Sigmoid colon (tissue), 4 donors: ENCODE data around the gene GPR89A.
"Not testable (repeated sequence)": the region's sequence is repeated elsewhere in the genome, so short reads cannot be mapped to it uniquely, and the experiment has no call there.

ENCODE experiments used
- EP300 ChIP-seq, 4 donors: sonication (generic); formaldehyde crosslinking; IDR thresholded peaks; one replicate each; pipeline ENCODE4 v1.6.1; 2017; ENCODE audit warnings: antibody characterized with exemption in 4 of 4
- TF ChIP-seq, protein P1 (sequence below), 4 experiments: fragments of 450-650 bp in 3 of 4; fragments of 200-600 bp in 1 of 4; IDR thresholded peaks; one replicate each; pipeline ENCODE4 v1.5.1; 2016 to 2019; ENCODE audit warnings: antibody characterized with exemption in 4 of 4, mild to moderate bottlenecking in 3 of 4, moderate library complexity in 2 of 4

GRCh38 chr1:145607289-145607688, 499 bp upstream of the GPR89A start:
- TF ChIP-seq, protein P1, sequence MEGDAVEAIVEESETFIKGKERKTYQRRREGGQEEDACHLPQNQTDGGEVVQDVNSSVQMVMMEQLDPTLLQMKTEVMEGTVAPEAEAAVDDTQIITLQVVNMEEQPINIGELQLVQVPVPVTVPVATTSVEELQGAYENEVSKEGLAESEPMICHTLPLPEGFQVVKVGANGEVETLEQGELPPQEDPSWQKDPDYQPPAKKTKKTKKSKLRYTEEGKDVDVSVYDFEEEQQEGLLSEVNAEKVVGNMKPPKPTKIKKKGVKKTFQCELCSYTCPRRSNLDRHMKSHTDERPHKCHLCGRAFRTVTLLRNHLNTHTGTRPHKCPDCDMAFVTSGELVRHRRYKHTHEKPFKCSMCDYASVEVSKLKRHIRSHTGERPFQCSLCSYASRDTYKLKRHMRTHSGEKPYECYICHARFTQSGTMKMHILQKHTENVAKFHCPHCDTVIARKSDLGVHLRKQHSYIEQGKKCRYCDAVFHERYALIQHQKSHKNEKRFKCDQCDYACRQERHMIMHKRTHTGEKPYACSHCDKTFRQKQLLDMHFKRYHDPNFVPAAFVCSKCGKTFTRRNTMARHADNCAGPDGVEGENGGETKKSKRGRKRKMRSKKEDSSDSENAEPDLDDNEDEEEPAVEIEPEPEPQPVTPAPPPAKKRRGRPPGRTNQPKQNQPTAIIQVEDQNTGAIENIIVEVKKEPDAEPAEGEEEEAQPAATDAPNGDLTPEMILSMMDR (IDR thresholded peaks at IDR 0.05) = not testable (repeated sequence)
- not testable (repeated sequence) for TF ChIP-seq EP300 (IDR thresholded peaks at IDR 0.05)
